PC-9 (cell line): ENCODE measurements around the gene ZNF235. TPM values are rescaled to one million over a fixed set of nuclear protein-coding genes. Genes with fewer than 3 reads are reported as not detected.
A peak's percentile ranks its signal among the peaks of the same experiment; 100 is the strongest.

Experiments used
- Bru-seq: library from RNA; stranded (reverse); fragments of 400-500 nt; gene quantifications from one replicate; lab custom pipeline; 2021; lab: Mats Ljungman, UMichigan
- BruChase-seq, 2 experiments: library from RNA; stranded (reverse); fragments of 400-500 nt; gene quantifications; one replicate each; lab custom pipeline; 2021; lab: Mats Ljungman, UMichigan
- BruUV-seq: library from RNA; stranded (reverse); fragments of 400-500 nt; replicated peaks from 2 replicates; lab custom pipeline; 2021; lab: Mats Ljungman, UMichigan
- CTCF ChIA-PET: fragments of 300-600 bp; sonication (Branson Sonifier 250); formaldehyde crosslinking; loops from one replicate; lab custom pipeline; 2022; ENCODE audit warnings: antibody characterized with exemption; lab: Charles Lee
- POLR2A ChIA-PET: fragments of 300-600 bp; sonication (Branson Sonifier 250); formaldehyde crosslinking; loops from one replicate; lab custom pipeline; 2022; ENCODE audit warnings: antibody characterized with exemption; ENCODE audit not compliant: unreplicated experiment; lab: Charles Lee
- DNase-seq, 2 experiments: peaks; one replicate each; pipeline versions ENCODE4 v3.0.0 to v3.0.0-alpha.2; 2015 to 2022; ENCODE audit warnings: mixed read lengths in 1 of 2
- H2AFZ ChIP-seq: fragments of 200-600 bp; sonication (generic); 2 replicates; pipeline ENCODE4 v1.8.1; 2017; ENCODE audit warnings: antibody characterized with exemption
- H3F3A ChIP-seq: fragments of 200-600 bp; sonication (generic); 2 replicates; pipeline ENCODE4 v1.8.1; 2017; ENCODE audit warnings: antibody characterized with exemption, mild to moderate bottlenecking, low read depth; ENCODE audit not compliant: insufficient read depth
- H3K27ac ChIP-seq: fragments of 200-600 bp; sonication (generic); 2 replicates; pipeline ENCODE4 v1.6.1; 2016; ENCODE audit warnings: mixed run types
- H3K27me3 ChIP-seq: fragments of 200-600 bp; sonication (generic); 2 replicates; pipeline ENCODE4 v1.6.1; 2016; ENCODE audit warnings: low read depth, mixed run types; ENCODE audit not compliant: insufficient read depth
- H3K36me3 ChIP-seq: fragments of 200-600 bp; sonication (generic); 2 replicates; pipeline ENCODE4 v1.6.1; 2016; ENCODE audit warnings: low read depth, mixed run types
- H3K4me1 ChIP-seq: fragments of 200-600 bp; sonication (generic); replicated peaks from 2 replicates; pipeline ENCODE4 v1.6.1; 2016; ENCODE audit warnings: mixed run types; ENCODE audit not compliant: insufficient read depth
- H3K4me2 ChIP-seq: fragments of 200-600 bp; sonication (generic); 2 replicates; pipeline ENCODE4 v1.6.1; 2017; ENCODE audit warnings: mixed run types
- H3K4me3 ChIP-seq: fragments of 200-600 bp; sonication (generic); 2 replicates; pipeline ENCODE4 v1.6.1; 2016; ENCODE audit warnings: mixed run types
- H3K79me2 ChIP-seq: fragments of 200-600 bp; sonication (generic); 2 replicates; pipeline ENCODE4 v1.6.1; 2017; ENCODE audit warnings: low read depth, mixed run types
- H3K9me2 ChIP-seq: fragments of 200-600 bp; sonication (generic); 2 replicates; pipeline ENCODE4 v1.8.1; 2017; ENCODE audit warnings: mild to moderate bottlenecking; ENCODE audit not compliant: insufficient read depth
- H3K9me3 ChIP-seq: fragments of 200-600 bp; sonication (generic); 2 replicates; pipeline ENCODE4 v1.8.1; 2016; ENCODE audit warnings: low read depth; ENCODE audit not compliant: insufficient read depth
- H4K20me1 ChIP-seq: fragments of 200-600 bp; sonication (generic); 2 replicates; pipeline ENCODE4 v1.8.1; 2017; ENCODE audit not compliant: insufficient read depth
- EZH2 ChIP-seq: fragments of 200-600 bp; sonication (generic); IDR thresholded peaks from 2 replicates; pipeline ENCODE4 v1.8.0; 2017; ENCODE audit warnings: antibody characterized with exemption, low read depth
- intact Hi-C: fragments of 100-400 bp; cut with micrococcal nuclease; formaldehyde crosslinking; loops from one replicate; pipeline ENCODE4 v1.10.0; 2022; ENCODE audit not compliant: unreplicated experiment
- long read RNA-seq: library from polyadenylated mRNA; stranded (forward); transcript quantifications from one replicate; pipeline ENCODE4 v2.0.0, GENCODE V29; 2022
- total RNA-seq: library from RNA; stranded (reverse); gene quantifications from 2 replicates; pipeline ENCODE4 v1.2.3, GENCODE V29; 2021
- TF ChIP-seq, protein P1 (sequence below): fragments of 200-600 bp; sonication (generic); conservative IDR thresholded peaks from 2 replicates; pipeline ENCODE4 v1.6.1; 2017; ENCODE audit warnings: mixed run types, antibody characterized with exemption, mild to moderate bottlenecking, moderate library complexity

Gene ZNF235
- 4.3 and 5.9 TPM in 2 replicates for total RNA-seq
- Bru-seq, nascent RNA, result percentile 44 among the genes with signal in this experiment
- percentile 62 among the genes with signal in this experiment for BruChase-seq, experiment 1, labeled RNA remaining after a 2-hour chase
- BruChase-seq, experiment 2, labeled RNA remaining after a 6-hour chase, result percentile 36 among the genes with signal in this experiment
- long read RNA-seq, partial matches to known transcripts, result 0 of 4 reads
- long read RNA-seq, other reads (novel, unspliced or antisense), result 3 of 4 reads

DNA sequence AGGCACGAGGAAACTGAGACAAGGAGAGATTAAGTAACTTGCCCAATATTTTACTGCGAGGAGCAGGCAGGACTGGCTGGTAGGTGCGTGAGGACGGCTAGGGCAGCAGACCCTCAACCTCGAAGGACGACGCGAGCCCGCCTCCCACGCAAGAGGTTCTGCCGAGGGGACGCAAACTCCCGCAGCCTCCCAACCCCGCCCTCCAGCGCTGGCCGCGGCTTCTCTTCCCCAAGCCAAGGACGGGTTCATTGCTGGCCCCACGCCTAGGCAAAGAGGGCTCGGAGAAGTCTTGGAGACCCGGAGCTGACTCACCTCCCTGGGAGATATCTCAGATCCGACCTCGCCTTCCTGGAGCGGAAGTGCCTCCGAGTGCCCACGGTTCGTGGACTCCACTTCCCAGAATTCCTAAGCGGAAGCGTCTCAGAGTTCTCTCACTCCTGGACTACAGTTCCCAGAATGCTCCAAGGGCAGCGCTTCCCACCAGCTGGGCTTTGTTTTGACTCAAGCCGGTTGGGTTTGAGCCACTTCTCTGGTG is at the start of gene ZNF235:
ZNF235 (minus strand) TSS at position 367 of the 535 bp plus-strand sequence. CDS start 1,621 bp downstream, outside the sequence.
- CTCF ChIA-PET, result no interaction called here

DNA sequence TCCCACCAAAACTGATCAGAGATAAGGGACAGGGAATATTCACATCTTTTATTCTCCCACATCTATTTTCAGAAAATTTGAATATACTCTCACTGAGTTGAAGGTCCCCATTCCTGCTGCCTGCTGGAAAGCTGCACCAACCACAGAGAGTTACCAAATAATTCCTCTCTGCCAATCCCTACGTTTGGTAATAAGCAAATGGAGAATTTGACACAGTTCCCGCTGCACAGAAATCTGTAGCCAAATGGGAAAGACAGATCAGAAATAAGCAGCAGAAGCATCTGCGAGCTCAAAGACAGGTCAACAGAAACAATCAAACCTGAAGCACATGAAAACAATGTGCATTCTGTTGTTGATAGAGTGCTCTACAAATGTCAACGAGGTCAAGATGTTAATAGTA is 41.7 kb upstream of the ZNF235 start:
- no peaks in the 10 kb centered on the region for H4K20me1 ChIP-seq
- H3K9me2 ChIP-seq, result no peaks in the 10 kb centered on the region
- H3K4me3 ChIP-seq, result no peak overlapping the region
- intact Hi-C loops, result no loop called here
- peaks cover 7% of the 10 kb centered on the region; the same call in 1 of the 2 replicates for H3K9me3 ChIP-seq
- no peak overlapping the region for H2AFZ ChIP-seq
- H3K79me2 ChIP-seq, result no peaks in the 10 kb centered on the region
- H3F3A ChIP-seq, result no peaks in the 10 kb centered on the region
- no peaks in the 10 kb centered on the region for H3K4me1 ChIP-seq
- ChIA-PET CTCF (no interaction called here), POLR2A (interaction anchor here (0.5 kb wide), 1 partner anchor 345 kb away, joined by 3 read pairs; no protein-coding TSS in a partner anchor)
- no peaks in the 10 kb centered on the region for H3K36me3 ChIP-seq
- H3K4me2 ChIP-seq, result no peak overlapping the region
- no peak for TF ChIP-seq EZH2
- TF ChIP-seq, protein P1, sequence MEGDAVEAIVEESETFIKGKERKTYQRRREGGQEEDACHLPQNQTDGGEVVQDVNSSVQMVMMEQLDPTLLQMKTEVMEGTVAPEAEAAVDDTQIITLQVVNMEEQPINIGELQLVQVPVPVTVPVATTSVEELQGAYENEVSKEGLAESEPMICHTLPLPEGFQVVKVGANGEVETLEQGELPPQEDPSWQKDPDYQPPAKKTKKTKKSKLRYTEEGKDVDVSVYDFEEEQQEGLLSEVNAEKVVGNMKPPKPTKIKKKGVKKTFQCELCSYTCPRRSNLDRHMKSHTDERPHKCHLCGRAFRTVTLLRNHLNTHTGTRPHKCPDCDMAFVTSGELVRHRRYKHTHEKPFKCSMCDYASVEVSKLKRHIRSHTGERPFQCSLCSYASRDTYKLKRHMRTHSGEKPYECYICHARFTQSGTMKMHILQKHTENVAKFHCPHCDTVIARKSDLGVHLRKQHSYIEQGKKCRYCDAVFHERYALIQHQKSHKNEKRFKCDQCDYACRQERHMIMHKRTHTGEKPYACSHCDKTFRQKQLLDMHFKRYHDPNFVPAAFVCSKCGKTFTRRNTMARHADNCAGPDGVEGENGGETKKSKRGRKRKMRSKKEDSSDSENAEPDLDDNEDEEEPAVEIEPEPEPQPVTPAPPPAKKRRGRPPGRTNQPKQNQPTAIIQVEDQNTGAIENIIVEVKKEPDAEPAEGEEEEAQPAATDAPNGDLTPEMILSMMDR, result no peak
- no peak overlapping the region for H3K27ac ChIP-seq
- no TSS peak for BruUV-seq
- H3K27me3 ChIP-seq, result no peaks in the 10 kb centered on the region
- DNase-seq, result no peak

More for the DNA sequence above, at the start of gene ZNF235:
- TF ChIP-seq, protein P1, result no peak
- no peak for TF ChIP-seq EZH2
- Histone ChIP-seq H3K79me2 (peaks cover 9% of the 10 kb centered on the region; the same call in 1 of the 2 replicates), H2AFZ (peak within 1 kb of the TSS; percentile 97), H3K9me3 (no peaks in the 10 kb centered on the region; the same call in 1 of the 2 replicates), H3K4me3 (peak within 1 kb of the TSS; percentile 84), H3F3A (peaks cover 9% of the 10 kb centered on the region; the same call in 1 of the 2 replicates), H3K4me2 (peak within 1 kb of the TSS; percentile 83), H3K27me3 (no peaks in the 10 kb centered on the region), H3K36me3 (0 out of 2 replicates have a peak, but pooled peaks cover 10% of the 10 kb centered on the region), H3K9me2 (no peaks in the 10 kb centered on the region), H4K20me1 (no peaks in the 10 kb centered on the region), H3K4me1 (peaks cover 10% of the 10 kb centered on the region; the same call in 1 of the 2 replicates), H3K27ac (peak within 1 kb of the TSS; percentile 49)
- POLR2A ChIA-PET, result interaction anchor here (0.5 to 0.6 kb wide), 2 partner anchors 1246 kb away, joined by 4 to 5 read pairs; no protein-coding TSS in a partner anchor
- DNase-seq, result peak; percentile 85 to 97
- intact Hi-C loops, result loop anchor here (2.0 to 10.0 kb wide), 5 partner anchors 44 to 320 kb away; partner anchors contain the start of genes ZNF112, ZNF155, ZNF225 and ZNF227
- no TSS peak for BruUV-seq

DNA sequence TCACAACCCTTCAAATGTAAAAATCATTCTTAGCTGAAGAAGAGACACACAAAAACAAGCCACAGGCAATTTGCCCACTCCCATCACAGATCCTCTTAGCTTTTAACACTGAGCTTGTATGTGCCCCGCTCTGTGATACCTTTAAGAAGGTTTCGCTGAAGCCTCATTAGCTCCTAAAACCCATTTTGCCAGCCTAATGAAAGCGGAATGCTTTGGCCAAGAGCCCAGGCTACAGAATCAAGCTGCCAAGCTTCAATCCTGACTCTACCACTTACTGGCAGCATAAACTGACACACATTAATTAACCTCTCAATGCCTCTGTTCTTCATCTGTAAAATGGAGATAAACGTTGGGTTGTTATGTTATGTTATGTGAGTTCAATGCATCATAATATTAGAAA is 41.1 kb upstream of the ZNF235 start:
- no peak overlapping the region for H3K27ac ChIP-seq
- no TSS peak for BruUV-seq
- no peaks in the 10 kb centered on the region for H3K4me1 ChIP-seq
- TF ChIP-seq, protein P1, result no peak
- TF ChIP-seq EZH2, result no peak
- intact Hi-C loops, result no loop called here
- H3K4me2 ChIP-seq, result no peak overlapping the region
- ChIA-PET CTCF (no interaction called here), POLR2A (interaction anchor here (0.5 kb wide), 1 partner anchor 344 kb away, joined by 3 read pairs; no protein-coding TSS in a partner anchor)
- H2AFZ ChIP-seq, result no peak overlapping the region
- no peaks in the 10 kb centered on the region for H3K79me2 ChIP-seq
- H3K9me2 ChIP-seq, result no peaks in the 10 kb centered on the region
- H4K20me1 ChIP-seq, result no peaks in the 10 kb centered on the region
- no peaks in the 10 kb centered on the region for H3K27me3 ChIP-seq
- H3K4me3 ChIP-seq, result no peak overlapping the region
- peaks cover 7% of the 10 kb centered on the region; the same call in 1 of the 2 replicates for H3K9me3 ChIP-seq
- no peaks in the 10 kb centered on the region for H3F3A ChIP-seq
- DNase-seq, result no peak
- H3K36me3 ChIP-seq, result no peaks in the 10 kb centered on the region
